Panc1 (cell line): ENCODE results near the gene GNRH2.

Source experiments
- POLR2AphosphoS5 ChIP-seq: IDR thresholded peaks from 2 replicates; pipeline ENCODE4 v1.6.1; 2012; ENCODE audit warnings: mild to moderate bottlenecking, low read depth, low read length, moderate library complexity
- TCF7L2 ChIP-seq: IDR thresholded peaks from 2 replicates; pipeline ENCODE4 v1.6.1; 2011; ENCODE audit warnings: mild to moderate bottlenecking, low read depth, low read length, inconsistent platforms
- TF ChIP-seq, protein P1 (sequence below): fragments of 450-650 bp; IDR thresholded peaks from 2 replicates; pipeline ENCODE4 v1.5.1; 2017; ENCODE audit warnings: mild to moderate bottlenecking

DNA sequence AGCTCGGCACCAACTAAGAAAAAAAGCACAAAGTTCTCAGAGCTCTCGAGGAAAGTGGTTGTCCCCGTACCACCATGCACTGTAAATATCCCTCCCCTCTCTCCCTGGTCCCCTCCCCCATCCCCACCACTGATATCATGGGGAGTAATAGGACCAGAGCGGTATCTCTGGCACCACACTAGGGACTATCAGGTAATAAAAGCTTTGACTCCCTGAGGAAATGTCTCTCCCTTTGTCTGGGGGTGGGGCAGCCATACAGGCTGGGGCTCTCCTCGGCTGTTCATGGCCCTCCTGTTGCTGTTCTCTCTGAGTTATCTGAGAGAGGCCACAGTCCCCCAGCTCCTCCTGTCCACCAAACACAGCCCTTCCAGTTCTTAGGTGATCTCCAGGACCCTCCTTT, 5.0 kb upstream of the GNRH2 start:
- TF ChIP-seq, protein P1, sequence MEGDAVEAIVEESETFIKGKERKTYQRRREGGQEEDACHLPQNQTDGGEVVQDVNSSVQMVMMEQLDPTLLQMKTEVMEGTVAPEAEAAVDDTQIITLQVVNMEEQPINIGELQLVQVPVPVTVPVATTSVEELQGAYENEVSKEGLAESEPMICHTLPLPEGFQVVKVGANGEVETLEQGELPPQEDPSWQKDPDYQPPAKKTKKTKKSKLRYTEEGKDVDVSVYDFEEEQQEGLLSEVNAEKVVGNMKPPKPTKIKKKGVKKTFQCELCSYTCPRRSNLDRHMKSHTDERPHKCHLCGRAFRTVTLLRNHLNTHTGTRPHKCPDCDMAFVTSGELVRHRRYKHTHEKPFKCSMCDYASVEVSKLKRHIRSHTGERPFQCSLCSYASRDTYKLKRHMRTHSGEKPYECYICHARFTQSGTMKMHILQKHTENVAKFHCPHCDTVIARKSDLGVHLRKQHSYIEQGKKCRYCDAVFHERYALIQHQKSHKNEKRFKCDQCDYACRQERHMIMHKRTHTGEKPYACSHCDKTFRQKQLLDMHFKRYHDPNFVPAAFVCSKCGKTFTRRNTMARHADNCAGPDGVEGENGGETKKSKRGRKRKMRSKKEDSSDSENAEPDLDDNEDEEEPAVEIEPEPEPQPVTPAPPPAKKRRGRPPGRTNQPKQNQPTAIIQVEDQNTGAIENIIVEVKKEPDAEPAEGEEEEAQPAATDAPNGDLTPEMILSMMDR = no peak
- TF ChIP-seq POLR2AphosphoS5 = no peak
- TF ChIP-seq TCF7L2 = no peak
